H1 (cell line): Measurements from ENCODE around the gene CCDC89. TPM values are rescaled to one million over a fixed set of nuclear protein-coding genes. Genes with fewer than 3 reads are reported as not detected.

Experiments
- CBX5 ChIP-seq: fragments of 300-800, 300-1000 bp; sonication (generic); IDR thresholded peaks from 2 replicates; pipeline ENCODE4 v1.7.1; 2016; ENCODE audit warnings: antibody characterized with exemption, low read length, low read depth
- FOSL1 ChIP-seq: IDR thresholded peaks from 2 replicates; pipeline ENCODE4 v1.6.1; 2011; ENCODE audit warnings: mild to moderate bottlenecking, low read depth, low read length, moderate library complexity; ENCODE audit not compliant: insufficient read depth
- JUN ChIP-seq: IDR thresholded peaks from 2 replicates; pipeline ENCODE4 v1.6.1; 2011; ENCODE audit warnings: low read depth, mild to moderate bottlenecking, improper control_type of control experiment, low read length
- KDM4A ChIP-seq: IDR thresholded peaks from one replicate; pipeline ENCODE4 v1.7.1; 2012; ENCODE audit warnings: low read depth, mild to moderate bottlenecking, moderate library complexity, low read length, inconsistent platforms; ENCODE audit not compliant: severe bottlenecking
- PHF8 ChIP-seq: fragments of 200-600 bp; sonication (generic); conservative IDR thresholded peaks from 2 replicates; pipeline ENCODE4 v1.7.1; 2012; ENCODE audit warnings: low read depth, mild to moderate bottlenecking, inconsistent platforms, low read length, moderate library complexity
- POLR2AphosphoS5 ChIP-seq: IDR thresholded peaks from 2 replicates; pipeline ENCODE4 v1.6.1; 2011; ENCODE audit warnings: low read depth, low read length
- RXRA ChIP-seq: IDR thresholded peaks from 2 replicates; pipeline ENCODE4 v1.6.1; 2011; ENCODE audit warnings: low read depth, mild to moderate bottlenecking, low read length, moderate library complexity; ENCODE audit not compliant: insufficient read depth
- polyA plus RNA-seq, 7 experiments: library from polyadenylated mRNA; depleted of rRNA in 3 of 7; stranded (reverse) in 5 of 7; unstranded in 2 of 7; fragments of >200 nt in 5 of 7; fragments of 200-250 nt in 2 of 7; gene quantifications; 1 replicate in 5 of 7; 2 replicates in 1 of 7; 4 replicates in 1 of 7; pipeline versions ENCODE4 v1.2.1 to v1.2.3, GENCODE V29; 2011 to 2013; ENCODE audit warnings: missing spikeins in 2 of 7, mixed read lengths in 2 of 7
- total RNA-seq: library from RNA; stranded (reverse); fragmentation: NEBNext Ultra II Directional; extraction: Animal tissue kit (Norgen Biotek cat#: 25700); gene quantifications from 2 replicates; pipeline ENCODE4 v1.2.1, GENCODE V29; 2021
- TF ChIP-seq, protein P1 (sequence below): fragments of 300-600 bp; sonication (generic); IDR thresholded peaks from 2 replicates; pipeline ENCODE4 v1.7.1; 2012; ENCODE audit warnings: low read length, moderate library complexity, mild to moderate bottlenecking, inconsistent platforms; ENCODE audit not compliant: insufficient replicate concordance
- TF ChIP-seq, protein P2 (sequence below): IDR thresholded peaks from 2 replicates; pipeline ENCODE4 v1.6.1; 2011; ENCODE audit warnings: low read depth, mild to moderate bottlenecking, low read length; ENCODE audit not compliant: insufficient read depth

The CCDC89 gene
- total and polyA plus RNA-seq, 2 of the 8 experiments (the other 6 are each of a cell fraction or from before 2014, with no cell fraction given) = not detected

DNA sequence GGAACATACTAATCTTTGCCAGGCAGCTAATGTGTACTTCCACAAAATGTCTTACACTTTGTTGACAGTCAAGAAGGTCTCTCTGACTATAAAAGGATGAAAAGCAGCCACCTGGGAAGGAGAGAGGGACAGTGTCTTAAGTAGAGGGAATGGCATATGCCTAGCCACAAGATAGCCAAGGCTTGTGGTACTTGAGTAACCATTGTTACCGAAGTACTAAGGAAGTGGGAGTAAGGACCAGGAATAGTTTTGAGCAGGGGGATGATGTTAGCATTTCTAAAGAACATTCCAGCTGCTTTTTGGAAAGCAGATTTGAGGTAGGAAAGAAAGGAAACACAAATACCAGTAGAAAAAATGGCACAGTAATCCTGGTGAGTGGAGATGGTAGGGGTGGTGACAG, 34.9 kb downstream of the CCDC89 start (continued):
- TF ChIP-seq, protein P1, sequence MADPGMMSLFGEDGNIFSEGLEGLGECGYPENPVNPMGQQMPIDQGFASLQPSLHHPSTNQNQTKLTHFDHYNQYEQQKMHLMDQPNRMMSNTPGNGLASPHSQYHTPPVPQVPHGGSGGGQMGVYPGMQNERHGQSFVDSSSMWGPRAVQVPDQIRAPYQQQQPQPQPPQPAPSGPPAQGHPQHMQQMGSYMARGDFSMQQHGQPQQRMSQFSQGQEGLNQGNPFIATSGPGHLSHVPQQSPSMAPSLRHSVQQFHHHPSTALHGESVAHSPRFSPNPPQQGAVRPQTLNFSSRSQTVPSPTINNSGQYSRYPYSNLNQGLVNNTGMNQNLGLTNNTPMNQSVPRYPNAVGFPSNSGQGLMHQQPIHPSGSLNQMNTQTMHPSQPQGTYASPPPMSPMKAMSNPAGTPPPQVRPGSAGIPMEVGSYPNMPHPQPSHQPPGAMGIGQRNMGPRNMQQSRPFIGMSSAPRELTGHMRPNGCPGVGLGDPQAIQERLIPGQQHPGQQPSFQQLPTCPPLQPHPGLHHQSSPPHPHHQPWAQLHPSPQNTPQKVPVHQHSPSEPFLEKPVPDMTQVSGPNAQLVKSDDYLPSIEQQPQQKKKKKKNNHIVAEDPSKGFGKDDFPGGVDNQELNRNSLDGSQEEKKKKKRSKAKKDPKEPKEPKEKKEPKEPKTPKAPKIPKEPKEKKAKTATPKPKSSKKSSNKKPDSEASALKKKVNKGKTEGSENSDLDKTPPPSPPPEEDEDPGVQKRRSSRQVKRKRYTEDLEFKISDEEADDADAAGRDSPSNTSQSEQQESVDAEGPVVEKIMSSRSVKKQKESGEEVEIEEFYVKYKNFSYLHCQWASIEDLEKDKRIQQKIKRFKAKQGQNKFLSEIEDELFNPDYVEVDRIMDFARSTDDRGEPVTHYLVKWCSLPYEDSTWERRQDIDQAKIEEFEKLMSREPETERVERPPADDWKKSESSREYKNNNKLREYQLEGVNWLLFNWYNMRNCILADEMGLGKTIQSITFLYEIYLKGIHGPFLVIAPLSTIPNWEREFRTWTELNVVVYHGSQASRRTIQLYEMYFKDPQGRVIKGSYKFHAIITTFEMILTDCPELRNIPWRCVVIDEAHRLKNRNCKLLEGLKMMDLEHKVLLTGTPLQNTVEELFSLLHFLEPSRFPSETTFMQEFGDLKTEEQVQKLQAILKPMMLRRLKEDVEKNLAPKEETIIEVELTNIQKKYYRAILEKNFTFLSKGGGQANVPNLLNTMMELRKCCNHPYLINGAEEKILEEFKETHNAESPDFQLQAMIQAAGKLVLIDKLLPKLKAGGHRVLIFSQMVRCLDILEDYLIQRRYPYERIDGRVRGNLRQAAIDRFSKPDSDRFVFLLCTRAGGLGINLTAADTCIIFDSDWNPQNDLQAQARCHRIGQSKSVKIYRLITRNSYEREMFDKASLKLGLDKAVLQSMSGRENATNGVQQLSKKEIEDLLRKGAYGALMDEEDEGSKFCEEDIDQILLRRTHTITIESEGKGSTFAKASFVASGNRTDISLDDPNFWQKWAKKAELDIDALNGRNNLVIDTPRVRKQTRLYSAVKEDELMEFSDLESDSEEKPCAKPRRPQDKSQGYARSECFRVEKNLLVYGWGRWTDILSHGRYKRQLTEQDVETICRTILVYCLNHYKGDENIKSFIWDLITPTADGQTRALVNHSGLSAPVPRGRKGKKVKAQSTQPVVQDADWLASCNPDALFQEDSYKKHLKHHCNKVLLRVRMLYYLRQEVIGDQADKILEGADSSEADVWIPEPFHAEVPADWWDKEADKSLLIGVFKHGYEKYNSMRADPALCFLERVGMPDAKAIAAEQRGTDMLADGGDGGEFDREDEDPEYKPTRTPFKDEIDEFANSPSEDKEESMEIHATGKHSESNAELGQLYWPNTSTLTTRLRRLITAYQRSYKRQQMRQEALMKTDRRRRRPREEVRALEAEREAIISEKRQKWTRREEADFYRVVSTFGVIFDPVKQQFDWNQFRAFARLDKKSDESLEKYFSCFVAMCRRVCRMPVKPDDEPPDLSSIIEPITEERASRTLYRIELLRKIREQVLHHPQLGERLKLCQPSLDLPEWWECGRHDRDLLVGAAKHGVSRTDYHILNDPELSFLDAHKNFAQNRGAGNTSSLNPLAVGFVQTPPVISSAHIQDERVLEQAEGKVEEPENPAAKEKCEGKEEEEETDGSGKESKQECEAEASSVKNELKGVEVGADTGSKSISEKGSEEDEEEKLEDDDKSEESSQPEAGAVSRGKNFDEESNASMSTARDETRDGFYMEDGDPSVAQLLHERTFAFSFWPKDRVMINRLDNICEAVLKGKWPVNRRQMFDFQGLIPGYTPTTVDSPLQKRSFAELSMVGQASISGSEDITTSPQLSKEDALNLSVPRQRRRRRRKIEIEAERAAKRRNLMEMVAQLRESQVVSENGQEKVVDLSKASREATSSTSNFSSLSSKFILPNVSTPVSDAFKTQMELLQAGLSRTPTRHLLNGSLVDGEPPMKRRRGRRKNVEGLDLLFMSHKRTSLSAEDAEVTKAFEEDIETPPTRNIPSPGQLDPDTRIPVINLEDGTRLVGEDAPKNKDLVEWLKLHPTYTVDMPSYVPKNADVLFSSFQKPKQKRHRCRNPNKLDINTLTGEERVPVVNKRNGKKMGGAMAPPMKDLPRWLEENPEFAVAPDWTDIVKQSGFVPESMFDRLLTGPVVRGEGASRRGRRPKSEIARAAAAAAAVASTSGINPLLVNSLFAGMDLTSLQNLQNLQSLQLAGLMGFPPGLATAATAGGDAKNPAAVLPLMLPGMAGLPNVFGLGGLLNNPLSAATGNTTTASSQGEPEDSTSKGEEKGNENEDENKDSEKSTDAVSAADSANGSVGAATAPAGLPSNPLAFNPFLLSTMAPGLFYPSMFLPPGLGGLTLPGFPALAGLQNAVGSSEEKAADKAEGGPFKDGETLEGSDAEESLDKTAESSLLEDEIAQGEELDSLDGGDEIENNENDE = no peak
- no peak for TF ChIP-seq KDM4A
- no peak for TF ChIP-seq CBX5
- TF ChIP-seq FOSL1 = no peak
- no peak for TF ChIP-seq POLR2AphosphoS5
- no peak for TF ChIP-seq RXRA
- TF ChIP-seq, protein P2, sequence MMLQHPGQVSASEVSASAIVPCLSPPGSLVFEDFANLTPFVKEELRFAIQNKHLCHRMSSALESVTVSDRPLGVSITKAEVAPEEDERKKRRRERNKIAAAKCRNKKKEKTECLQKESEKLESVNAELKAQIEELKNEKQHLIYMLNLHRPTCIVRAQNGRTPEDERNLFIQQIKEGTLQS = no peak
- no peak for TF ChIP-seq PHF8
- no peak for TF ChIP-seq JUN
